ENCODE data around the gene FERMT3. TPM values are rescaled to one million over a fixed set of nuclear protein-coding genes. Genes with fewer than 3 reads are reported as not detected.

Gene FERMT3
- total RNA-seq, 2 experiments from 2014 or later = 55.8 to 61.1 TPM

DNA sequence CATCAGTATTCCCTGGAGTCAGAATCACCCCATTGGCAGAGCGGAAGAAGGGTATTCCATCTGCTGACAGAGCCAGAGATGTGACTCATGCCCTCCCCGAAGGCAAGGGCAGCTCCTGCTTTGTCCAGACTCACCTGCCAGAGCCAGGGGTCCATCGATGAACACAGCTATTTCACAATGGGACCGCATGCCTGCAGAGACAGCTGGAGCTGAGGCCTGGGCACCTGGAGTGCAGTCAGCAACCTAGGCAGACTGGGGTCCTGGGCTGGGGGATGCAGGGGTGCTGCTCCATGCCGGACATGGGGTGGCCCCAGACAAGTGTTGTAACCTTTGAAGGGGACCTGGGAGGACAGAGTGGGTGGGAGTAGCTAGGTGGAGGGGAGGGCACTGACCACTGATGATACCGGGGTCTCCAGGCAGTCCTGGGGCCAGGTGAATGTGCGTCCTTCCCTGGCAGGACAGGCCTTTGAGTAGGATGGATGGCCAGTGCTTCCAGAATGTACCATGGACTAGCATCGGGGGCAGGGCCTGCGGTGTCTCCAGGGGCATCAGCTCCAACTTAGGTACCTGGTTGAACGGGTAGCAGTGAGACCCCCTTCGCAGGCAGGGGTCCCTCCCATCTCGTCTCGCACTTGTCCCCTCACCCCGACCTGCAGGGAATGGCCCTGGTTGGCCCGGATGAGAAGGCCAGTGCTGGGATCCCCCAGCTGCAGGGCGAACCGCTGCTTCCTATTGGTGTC is 17.8 kb downstream of the FERMT3 start:
- POLR2A ChIA-PET = interaction anchor here (1.0 to 6.3 kb wide), 6 partner anchors 11 to 93 kb away, joined by 3 to 116 read pairs (median 6); partner anchors contain the start of genes FERMT3, PPP1R14B and TRMT112
- Histone ChIP-seq H3K4me3 (ENCODE audit: low read length) (no peak overlapping the region), H3K9me3 (ENCODE audit: control insufficient read depth in 1 of 2, insufficient read depth in 1 of 2, low read length in 2 of 2) (no peaks in the 10 kb centered on the region), H3K27me3 (ENCODE audit: control insufficient read depth in 1 of 2, insufficient read depth in 2 of 2, low read length in 2 of 2) (no peaks in the 10 kb centered on the region), H3K36me3 (ENCODE audit: insufficient read depth, low read length) (peaks cover 40% of the 10 kb centered on the region), H3K27ac (ENCODE audit: low read depth in 1 of 2, low read length in 2 of 2) (peak overlapping the region in 1 of 2 donors; percentile 77), H3K4me1 (ENCODE audit: insufficient read depth, low read length) (peaks cover 44% of the 10 kb centered on the region)
- H3K27me3 Mint-ChIP-seq = no peaks in the 10 kb centered on the region
- H3K9me3 Mint-ChIP-seq = no peaks in the 10 kb centered on the region
- H3K36me3 Mint-ChIP-seq (ENCODE audit: low read depth) = peaks cover 9% of the 10 kb centered on the region
- TF ChIP-seq, protein P1, sequence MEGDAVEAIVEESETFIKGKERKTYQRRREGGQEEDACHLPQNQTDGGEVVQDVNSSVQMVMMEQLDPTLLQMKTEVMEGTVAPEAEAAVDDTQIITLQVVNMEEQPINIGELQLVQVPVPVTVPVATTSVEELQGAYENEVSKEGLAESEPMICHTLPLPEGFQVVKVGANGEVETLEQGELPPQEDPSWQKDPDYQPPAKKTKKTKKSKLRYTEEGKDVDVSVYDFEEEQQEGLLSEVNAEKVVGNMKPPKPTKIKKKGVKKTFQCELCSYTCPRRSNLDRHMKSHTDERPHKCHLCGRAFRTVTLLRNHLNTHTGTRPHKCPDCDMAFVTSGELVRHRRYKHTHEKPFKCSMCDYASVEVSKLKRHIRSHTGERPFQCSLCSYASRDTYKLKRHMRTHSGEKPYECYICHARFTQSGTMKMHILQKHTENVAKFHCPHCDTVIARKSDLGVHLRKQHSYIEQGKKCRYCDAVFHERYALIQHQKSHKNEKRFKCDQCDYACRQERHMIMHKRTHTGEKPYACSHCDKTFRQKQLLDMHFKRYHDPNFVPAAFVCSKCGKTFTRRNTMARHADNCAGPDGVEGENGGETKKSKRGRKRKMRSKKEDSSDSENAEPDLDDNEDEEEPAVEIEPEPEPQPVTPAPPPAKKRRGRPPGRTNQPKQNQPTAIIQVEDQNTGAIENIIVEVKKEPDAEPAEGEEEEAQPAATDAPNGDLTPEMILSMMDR (IDR thresholded peaks at IDR 0.05) = no peak
- H3K27ac Mint-ChIP-seq = no peak overlapping the region
- H3K4me1 Mint-ChIP-seq (ENCODE audit: low read depth) = peaks cover 27% of the 10 kb centered on the region
- CTCF ChIA-PET = interaction anchor here (0.8 to 1.2 kb wide), 3 partner anchors 12 to 28 kb away, joined by 3 to 5 read pairs (median 4); no protein-coding TSS in a partner anchor
- no peak for ATAC-seq (ENCODE audit: poor library complexity)
- DNase-seq = no peak
- intact Hi-C loops (cut with DNase I, micrococcal nuclease) = loop anchor here in 1 of 2 experiments (2.0 kb wide), 1 partner anchor 18 kb away; the partner anchor contains the start of gene FERMT3
- H3K4me3 Mint-ChIP-seq = peak overlapping the region; percentile 97

DNA sequence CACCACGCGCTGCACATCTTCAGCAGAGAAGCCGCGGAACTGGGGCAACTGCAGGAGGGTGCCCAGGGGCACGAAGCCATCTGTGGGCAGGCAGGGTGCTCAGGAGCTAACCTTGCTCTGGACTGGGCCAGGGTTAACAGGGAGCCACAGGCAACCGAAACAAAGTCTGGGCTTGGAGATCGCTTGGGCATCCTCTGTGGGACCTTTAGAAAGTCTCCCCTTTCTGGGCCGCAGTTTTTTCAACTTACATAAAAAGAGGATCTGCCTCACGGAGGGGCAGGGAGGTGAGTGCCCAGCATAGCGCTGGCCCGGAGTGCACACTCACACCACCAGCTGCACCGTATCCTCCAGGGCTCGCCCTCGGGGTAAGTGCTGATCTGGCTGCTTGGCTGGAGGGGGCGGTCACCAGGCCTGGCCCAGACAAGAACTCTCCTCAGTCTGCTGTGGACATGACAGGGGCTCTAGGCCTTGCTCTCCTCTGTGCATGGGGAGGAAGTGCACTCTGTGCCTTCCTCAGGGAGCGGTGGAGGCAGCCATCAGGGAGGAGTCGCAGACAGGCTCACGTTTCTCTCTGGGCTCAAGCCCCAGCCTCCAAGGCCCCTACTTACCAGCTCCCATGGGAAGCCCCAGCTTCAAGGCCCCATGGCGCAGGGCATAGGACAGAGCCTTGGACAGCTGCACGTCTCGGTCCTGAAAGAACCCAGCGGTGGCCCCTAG is 18.5 kb downstream of the FERMT3 start:
- no peaks in the 10 kb centered on the region for H3K9me3 ChIP-seq (ENCODE audit: control insufficient read depth in 1 of 2, insufficient read depth in 1 of 2, low read length in 2 of 2)
- intact Hi-C loops (cut with DNase I, micrococcal nuclease) = loop anchor here in 1 of 2 experiments (2.0 kb wide), 1 partner anchor 18 kb away; the partner anchor contains the start of gene FERMT3
- peak overlapping the region; percentile 77 for H3K27ac ChIP-seq (ENCODE audit: low read depth in 1 of 2, low read length in 2 of 2)
- Mint-ChIP-seq H3K9me3 (no peaks in the 10 kb centered on the region), H3K4me3 (peak overlapping the region; percentile 97), H3K27ac (peak overlapping the region; percentile 87), H3K4me1 (ENCODE audit: low read depth) (peaks cover 34% of the 10 kb centered on the region), H3K27me3 (no peaks in the 10 kb centered on the region), H3K36me3 (ENCODE audit: low read depth) (peaks cover 9% of the 10 kb centered on the region)
- H3K36me3 ChIP-seq (ENCODE audit: insufficient read depth, low read length) = peaks cover 32% of the 10 kb centered on the region
- H3K4me3 ChIP-seq (ENCODE audit: low read length) = peak overlapping the region; percentile 99
- peaks cover 51% of the 10 kb centered on the region for H3K4me1 ChIP-seq (ENCODE audit: insufficient read depth, low read length)
- ChIA-PET CTCF (interaction anchor here (0.8 to 3.4 kb wide), 5 partner anchors 10 to 80 kb away, joined by 3 to 15 read pairs (median 5); partner anchors contain the start of genes ESRRA and STIP1), POLR2A (interaction anchor here (1.4 to 6.3 kb wide), 7 partner anchors 16 to 60 kb away, joined by 6 to 116 read pairs (median 22); partner anchors contain the start of genes BAD, FERMT3, FKBP2 and PPP1R14B)
- TF ChIP-seq, protein P1 (IDR thresholded peaks at IDR 0.05) = no peak
- no peak for ATAC-seq (ENCODE audit: poor library complexity)
- H3K27me3 ChIP-seq (ENCODE audit: control insufficient read depth in 1 of 2, insufficient read depth in 2 of 2, low read length in 2 of 2) = no peaks in the 10 kb centered on the region
- peak in 2 of 14 experiments; percentile 7 to 35 for DNase-seq

Measured in CD4-positive, alpha-beta T cell (primary cell).